ENCODE measurements around the gene PDE11A. TPM values are rescaled to one million over a fixed set of nuclear protein-coding genes. Genes with fewer than 3 reads are reported as not detected.

Gene PDE11A
- total RNA-seq, 1 donor, result under 0.01 TPM

DNA sequence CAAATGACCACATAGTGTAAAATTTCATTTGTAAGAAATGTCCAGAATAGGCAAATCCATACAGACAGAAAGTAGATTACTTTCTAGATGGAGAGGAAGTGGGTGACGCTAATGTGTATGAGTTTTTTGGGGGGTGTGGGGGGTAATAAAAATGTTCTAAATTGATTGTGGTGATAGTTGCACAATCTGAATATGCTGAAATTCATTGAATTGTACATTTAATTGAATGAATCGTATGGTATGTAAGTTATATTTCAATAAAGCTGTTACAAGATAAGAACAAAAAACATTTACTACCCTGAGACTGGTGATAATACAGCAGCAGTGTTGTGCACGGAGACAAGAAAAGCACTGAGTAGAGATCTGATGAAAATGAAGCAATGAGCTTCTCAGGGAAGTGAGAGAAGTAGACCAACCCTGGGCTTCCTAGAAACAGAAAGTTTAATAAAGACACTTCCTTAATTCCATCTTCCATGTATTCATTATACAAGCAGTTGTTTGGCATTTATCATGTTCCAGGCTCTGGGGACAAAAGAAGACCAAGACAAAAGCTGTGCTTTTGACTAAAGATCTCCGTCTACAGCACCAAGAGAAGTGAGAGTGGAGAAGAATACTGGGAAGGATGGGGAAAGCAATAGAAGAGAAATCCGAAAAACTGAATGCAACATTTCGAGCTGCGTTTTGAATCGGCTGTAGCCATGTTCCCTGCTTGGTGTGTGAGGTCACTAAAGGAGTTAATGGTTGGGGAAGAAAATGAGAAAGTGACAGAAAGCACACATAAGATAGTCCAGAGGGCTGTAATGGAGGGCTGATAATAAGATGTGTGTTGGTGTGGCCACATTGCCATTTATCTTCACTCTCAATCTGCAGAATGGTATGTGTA, 1.8 kb upstream of the PDE11A start:
- no peak overlapping the region for H3K4me3 ChIP-seq (ENCODE audit: low read depth, low read length)
- TF ChIP-seq, protein P1, sequence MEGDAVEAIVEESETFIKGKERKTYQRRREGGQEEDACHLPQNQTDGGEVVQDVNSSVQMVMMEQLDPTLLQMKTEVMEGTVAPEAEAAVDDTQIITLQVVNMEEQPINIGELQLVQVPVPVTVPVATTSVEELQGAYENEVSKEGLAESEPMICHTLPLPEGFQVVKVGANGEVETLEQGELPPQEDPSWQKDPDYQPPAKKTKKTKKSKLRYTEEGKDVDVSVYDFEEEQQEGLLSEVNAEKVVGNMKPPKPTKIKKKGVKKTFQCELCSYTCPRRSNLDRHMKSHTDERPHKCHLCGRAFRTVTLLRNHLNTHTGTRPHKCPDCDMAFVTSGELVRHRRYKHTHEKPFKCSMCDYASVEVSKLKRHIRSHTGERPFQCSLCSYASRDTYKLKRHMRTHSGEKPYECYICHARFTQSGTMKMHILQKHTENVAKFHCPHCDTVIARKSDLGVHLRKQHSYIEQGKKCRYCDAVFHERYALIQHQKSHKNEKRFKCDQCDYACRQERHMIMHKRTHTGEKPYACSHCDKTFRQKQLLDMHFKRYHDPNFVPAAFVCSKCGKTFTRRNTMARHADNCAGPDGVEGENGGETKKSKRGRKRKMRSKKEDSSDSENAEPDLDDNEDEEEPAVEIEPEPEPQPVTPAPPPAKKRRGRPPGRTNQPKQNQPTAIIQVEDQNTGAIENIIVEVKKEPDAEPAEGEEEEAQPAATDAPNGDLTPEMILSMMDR (IDR thresholded peaks at IDR 0.05; ENCODE audit: insufficient read depth, low read depth, low read length), result no peak
- DNase-seq (ENCODE audit: low read depth), result peak; percentile 11

GRCh38 chr2:178072000-178072382, 586 bp downstream of the PDE11A start:
- no peak for DNase-seq (ENCODE audit: low read depth)
- no peak overlapping the region for H3K4me3 ChIP-seq (ENCODE audit: low read depth, low read length)
- TF ChIP-seq, protein P1 (IDR thresholded peaks at IDR 0.05; ENCODE audit: insufficient read depth, low read depth, low read length), result no peak

DNA sequence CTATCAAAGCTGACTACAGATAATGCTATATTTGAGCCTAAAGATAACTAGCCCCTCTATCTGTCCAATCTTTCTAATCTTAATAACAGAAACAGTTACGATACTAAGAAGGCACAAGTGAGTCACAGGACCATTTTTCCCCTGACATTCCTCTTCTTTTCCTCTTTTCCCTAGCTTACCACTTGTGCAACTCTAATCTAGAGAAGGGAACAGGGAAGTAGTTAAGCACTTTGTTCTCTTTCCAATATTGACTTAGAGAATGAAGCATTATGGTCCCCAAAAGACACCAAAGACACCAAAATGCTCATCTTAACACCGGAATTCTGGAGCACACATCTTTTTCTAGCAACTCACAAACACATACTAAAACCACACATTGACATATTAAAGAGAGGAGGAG, 1.8 kb downstream of the PDE11A start:
- no peak overlapping the region for H3K4me3 ChIP-seq (ENCODE audit: low read depth, low read length)
- peak; percentile 13 for DNase-seq (ENCODE audit: low read depth)
- TF ChIP-seq, protein P1 (IDR thresholded peaks at IDR 0.05; ENCODE audit: insufficient read depth, low read depth, low read length), result no peak

GRCh38 chr2:178069551-178069950, 3.0 kb downstream of the PDE11A start:
- TF ChIP-seq, protein P1 (IDR thresholded peaks at IDR 0.05; ENCODE audit: insufficient read depth, low read depth, low read length), result no peak
- no peak overlapping the region for H3K4me3 ChIP-seq (ENCODE audit: low read depth, low read length)
- DNase-seq (ENCODE audit: low read depth), result no peak

GRCh38 chr2:178068823-178069454, 3.6 kb downstream of the PDE11A start:
- TF ChIP-seq, protein P1 (IDR thresholded peaks at IDR 0.05; ENCODE audit: insufficient read depth, low read depth, low read length), result no peak
- no peak for DNase-seq (ENCODE audit: low read depth)

GRCh38 chr2:178066890-178067669, 5.5 kb downstream of the PDE11A start:
- DNase-seq (ENCODE audit: low read depth), result no peak
- TF ChIP-seq, protein P1 (IDR thresholded peaks at IDR 0.05; ENCODE audit: insufficient read depth, low read depth, low read length), result no peak

More at GRCh38 chr2:178068823-178069454, 3.6 kb downstream of the PDE11A start:
- H3K4me3 ChIP-seq (ENCODE audit: low read depth, low read length), result no peak overlapping the region

More at GRCh38 chr2:178066890-178067669, 5.5 kb downstream of the PDE11A start:
- no peak overlapping the region for H3K4me3 ChIP-seq (ENCODE audit: low read depth, low read length)
